Upper lobe of right lung (tissue), 1 donor: ENCODE measurements around the gene GPX7. TPM values are rescaled to one million over a fixed set of nuclear protein-coding genes. Genes with fewer than 3 reads are reported as not detected.

Experiments used
- ATAC-seq: fragments of 200-7000 bp; cut with Tn5 transposase; one replicate; pipeline ENCODE4 v1.9.1; 2020; ENCODE audit warnings: mild to moderate bottlenecking, moderate library complexity
- DNase-seq: peaks from one replicate; pipeline ENCODE4 v3.0.0-alpha.2; 2020
- H3K27ac ChIP-seq: fragments of 200-600 bp; one replicate; pipeline ENCODE4 v1.8.0; 2022
- H3K27me3 ChIP-seq: fragments of 200-600 bp; one replicate; pipeline ENCODE4 v1.8.0; 2022; ENCODE audit warnings: mild to moderate bottlenecking
- H3K36me3 ChIP-seq: fragments of 200-600 bp; one replicate; pipeline ENCODE4 v1.8.0; 2022
- H3K4me1 ChIP-seq: fragments of 200-600 bp; one replicate; pipeline ENCODE4 v1.8.0; 2022
- H3K4me3 ChIP-seq: fragments of 200-600 bp; one replicate; pipeline ENCODE4 v1.8.0; 2022; ENCODE audit warnings: mild to moderate bottlenecking
- H3K9me3 ChIP-seq: fragments of 200-600 bp; one replicate; pipeline ENCODE4 v1.8.0; 2022
- CTCF ChIP-seq: fragments of 200-600 bp; IDR thresholded peaks from one replicate; pipeline ENCODE4 v1.8.0; 2022; ENCODE audit warnings: antibody characterized with exemption
- intact Hi-C: fragments of 100-400 bp; cut with DNase I; formaldehyde crosslinking; loops from one replicate; pipeline ENCODE4 v1.11.0; 2022
- total RNA-seq: library from RNA; stranded (reverse); fragmentation: NEBNext Ultra II Directional; extraction: Animal tissue kit (Norgen Biotek cat#: 25700); gene quantifications from one replicate; pipeline ENCODE4 v1.2.1, GENCODE V29; 2021
- donor health status: DM: no; HTN: yes; CAD: no; lungs with severe emphysema.

GPX7 gene
- total RNA-seq, 1 donor from 2014 or later, result 6.2 TPM

- DNase-seq, result no peak
- ATAC-seq, result no peak
- no peaks in the 10 kb centered on the region for H3K27me3 ChIP-seq
- TF ChIP-seq CTCF, result no peak
- no peaks in the 10 kb centered on the region for H3K4me1 ChIP-seq
- intact Hi-C loops, result no loop called here
- H3K4me3 ChIP-seq, result no peak overlapping the region
- H3K36me3 ChIP-seq, result no peaks in the 10 kb centered on the region
- H3K9me3 ChIP-seq, result no peaks in the 10 kb centered on the region
- H3K27ac ChIP-seq, result no peak overlapping the region
Measured at GRCh38 chr1:52579415-52579814, 22.8 kb upstream of the GPX7 start.

- no peaks in the 10 kb centered on the region for H3K27me3 ChIP-seq
- H3K4me1 ChIP-seq, result no peaks in the 10 kb centered on the region
- intact Hi-C loops, result no loop called here
- H3K27ac ChIP-seq, result no peak overlapping the region
- TF ChIP-seq CTCF, result no peak
- H3K9me3 ChIP-seq, result no peaks in the 10 kb centered on the region
- no peaks in the 10 kb centered on the region for H3K36me3 ChIP-seq
- H3K4me3 ChIP-seq, result no peak overlapping the region
- DNase-seq, result no peak
- no peak for ATAC-seq
Measured at GRCh38 chr1:52580283-52580682, 21.9 kb upstream of the GPX7 start.

GRCh38 chr1:52582116-52582696, 20.0 kb upstream of the GPX7 start:
- intact Hi-C loops, result no loop called here
- ATAC-seq (no peak), DNase-seq (no peak)
- H3K27ac ChIP-seq, result no peak overlapping the region
- H3K27me3 ChIP-seq, result no peaks in the 10 kb centered on the region
- no peak overlapping the region for H3K4me3 ChIP-seq
- H3K4me1 ChIP-seq, result no peaks in the 10 kb centered on the region
- H3K36me3 ChIP-seq, result no peaks in the 10 kb centered on the region
- TF ChIP-seq CTCF, result no peak
- no peaks in the 10 kb centered on the region for H3K9me3 ChIP-seq

GRCh38 chr1:52585474-52585873, 16.7 kb upstream of the GPX7 start:
- TF ChIP-seq CTCF, result no peak
- Histone ChIP-seq H3K9me3 (no peaks in the 10 kb centered on the region), H3K27me3 (no peaks in the 10 kb centered on the region), H3K4me1 (no peaks in the 10 kb centered on the region), H3K36me3 (no peaks in the 10 kb centered on the region), H3K27ac (no peak overlapping the region), H3K4me3 (no peak overlapping the region)
- intact Hi-C loops, result no loop called here
- no peak for ATAC-seq
- DNase-seq, result no peak

GRCh38 chr1:52588027-52588426, 14.1 kb upstream of the GPX7 start:
- ATAC-seq (no peak), DNase-seq (no peak)
- TF ChIP-seq CTCF, result no peak
- H3K27me3 ChIP-seq, result no peaks in the 10 kb centered on the region
- H3K9me3 ChIP-seq, result no peaks in the 10 kb centered on the region
- H3K27ac ChIP-seq, result no peak overlapping the region
- H3K4me3 ChIP-seq, result no peak overlapping the region
- intact Hi-C loops, result no loop called here
- no peaks in the 10 kb centered on the region for H3K4me1 ChIP-seq
- no peaks in the 10 kb centered on the region for H3K36me3 ChIP-seq

GRCh38 chr1:52588535-52588934, 13.6 kb upstream of the GPX7 start:
- Histone ChIP-seq H3K9me3 (no peaks in the 10 kb centered on the region), H3K36me3 (no peaks in the 10 kb centered on the region), H3K4me1 (no peaks in the 10 kb centered on the region), H3K27me3 (no peaks in the 10 kb centered on the region), H3K4me3 (no peak overlapping the region), H3K27ac (no peak overlapping the region)
- intact Hi-C loops, result no loop called here
- peak; percentile 88 for ATAC-seq
- no peak for TF ChIP-seq CTCF
- no peak for DNase-seq
